ENCODE results near the gene C1QTNF3.

DNA sequence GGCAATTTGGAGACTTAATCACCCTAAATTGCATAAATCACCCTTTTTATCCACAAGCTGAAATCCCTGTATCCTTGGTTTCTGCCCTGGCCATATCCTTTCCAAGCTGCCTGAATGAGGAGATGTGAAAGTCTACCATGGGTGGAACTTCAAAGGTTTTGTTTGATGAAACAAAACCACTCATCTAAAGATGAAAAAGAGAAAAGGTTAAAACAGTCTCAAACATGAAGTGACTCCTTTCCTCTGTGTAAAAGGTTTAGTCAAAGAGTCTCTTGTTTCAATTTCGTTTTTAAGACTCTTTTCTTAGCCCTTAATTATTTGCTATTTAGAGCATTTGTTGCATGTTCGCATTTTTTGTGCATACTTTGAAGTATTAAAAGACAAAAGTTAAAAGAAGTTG is 69.7 kb downstream of the C1QTNF3 start:
- TF ChIP-seq, protein P1, sequence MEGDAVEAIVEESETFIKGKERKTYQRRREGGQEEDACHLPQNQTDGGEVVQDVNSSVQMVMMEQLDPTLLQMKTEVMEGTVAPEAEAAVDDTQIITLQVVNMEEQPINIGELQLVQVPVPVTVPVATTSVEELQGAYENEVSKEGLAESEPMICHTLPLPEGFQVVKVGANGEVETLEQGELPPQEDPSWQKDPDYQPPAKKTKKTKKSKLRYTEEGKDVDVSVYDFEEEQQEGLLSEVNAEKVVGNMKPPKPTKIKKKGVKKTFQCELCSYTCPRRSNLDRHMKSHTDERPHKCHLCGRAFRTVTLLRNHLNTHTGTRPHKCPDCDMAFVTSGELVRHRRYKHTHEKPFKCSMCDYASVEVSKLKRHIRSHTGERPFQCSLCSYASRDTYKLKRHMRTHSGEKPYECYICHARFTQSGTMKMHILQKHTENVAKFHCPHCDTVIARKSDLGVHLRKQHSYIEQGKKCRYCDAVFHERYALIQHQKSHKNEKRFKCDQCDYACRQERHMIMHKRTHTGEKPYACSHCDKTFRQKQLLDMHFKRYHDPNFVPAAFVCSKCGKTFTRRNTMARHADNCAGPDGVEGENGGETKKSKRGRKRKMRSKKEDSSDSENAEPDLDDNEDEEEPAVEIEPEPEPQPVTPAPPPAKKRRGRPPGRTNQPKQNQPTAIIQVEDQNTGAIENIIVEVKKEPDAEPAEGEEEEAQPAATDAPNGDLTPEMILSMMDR (conservative IDR thresholded peaks at IDR 0.05; ENCODE audit: low read depth, low read length): no peak
- no peak for TF ChIP-seq EZH2 (IDR thresholded peaks at IDR 0.05; ENCODE audit: borderline replicate concordance, low read depth, low read length, poor library complexity, severe bottlenecking)

Data from A673 (cell line).